Activated CD4-positive, CD25-positive, alpha-beta regulatory T cell treated with anti-CD3 and anti-CD28 coated beads, Interleukin-2, amount 50 U/mL, for 24 hours (primary cell): ENCODE data around the gene KLHL26.

Experiments used
- ATAC-seq, 2 donors: fragments of 150-1000 bp; cut with Tn5 transposase; one replicate each; pipeline ENCODE4 v1.10.0; 2021; ENCODE audit warnings: mild to moderate bottlenecking in 1 of 2, moderate library complexity in 1 of 2

KLHL26 gene

GRCh38 chr19:18603255-18603957 is 33.4 kb upstream of the KLHL26 start:
- ATAC-seq = no peak

- no peak for ATAC-seq
Observed at GRCh38 chr19:18603958-18604819, 32.6 kb upstream of the KLHL26 start.

- no peak for ATAC-seq
Observed at GRCh38 chr19:18604820-18605159, 32.0 kb upstream of the KLHL26 start.

- no peak for ATAC-seq
Observed at GRCh38 chr19:18605196-18605545, 31.7 kb upstream of the KLHL26 start.

- ATAC-seq = no peak
Observed at GRCh38 chr19:18605546-18606280, 31.1 kb upstream of the KLHL26 start.

- ATAC-seq = no peak
Observed at GRCh38 chr19:18606281-18607225, 30.3 kb upstream of the KLHL26 start, which contains the start of gene CRLF1. CRLF1 (minus strand) TSS chr19:18606799; CDS start chr19:18606656, 143 bp downstream.

GRCh38 chr19:18607226-18608101 is 29.4 kb upstream of the KLHL26 start:
- ATAC-seq = no peak

- no peak for ATAC-seq
Observed at GRCh38 chr19:18608102-18608804, 28.6 kb upstream of the KLHL26 start.

GRCh38 chr19:18608805-18609716 is 27.8 kb upstream of the KLHL26 start:
- ATAC-seq = no peak

- no peak for ATAC-seq
Observed at GRCh38 chr19:18609717-18610051, 27.1 kb upstream of the KLHL26 start.

- no peak for ATAC-seq
Observed at GRCh38 chr19:18610245-18610555, 26.6 kb upstream of the KLHL26 start.

- no peak for ATAC-seq
Observed at GRCh38 chr19:18610556-18611326, 26.1 kb upstream of the KLHL26 start.

- ATAC-seq = no peak
Observed at GRCh38 chr19:18611327-18612050, 25.3 kb upstream of the KLHL26 start.

GRCh38 chr19:18612051-18612771 is 24.6 kb upstream of the KLHL26 start:
- ATAC-seq = no peak

- ATAC-seq = peak; percentile 44 to 50
Observed at GRCh38 chr19:18612772-18613588, 23.8 kb upstream of the KLHL26 start, which contains the start of gene TMEM59L. TMEM59L (plus strand) TSS chr19:18612870; CDS start chr19:18612959, 89 bp downstream.

- no peak for ATAC-seq
Observed at GRCh38 chr19:18613589-18614234, 23.1 kb upstream of the KLHL26 start.
